Measurements from ENCODE around the gene CDC37. TPM values are rescaled to one million over a fixed set of nuclear protein-coding genes. Genes with fewer than 3 reads are reported as not detected.

Gene CDC37
- total RNA-seq, 1 donor from 2014 or later = 112 TPM

DNA sequence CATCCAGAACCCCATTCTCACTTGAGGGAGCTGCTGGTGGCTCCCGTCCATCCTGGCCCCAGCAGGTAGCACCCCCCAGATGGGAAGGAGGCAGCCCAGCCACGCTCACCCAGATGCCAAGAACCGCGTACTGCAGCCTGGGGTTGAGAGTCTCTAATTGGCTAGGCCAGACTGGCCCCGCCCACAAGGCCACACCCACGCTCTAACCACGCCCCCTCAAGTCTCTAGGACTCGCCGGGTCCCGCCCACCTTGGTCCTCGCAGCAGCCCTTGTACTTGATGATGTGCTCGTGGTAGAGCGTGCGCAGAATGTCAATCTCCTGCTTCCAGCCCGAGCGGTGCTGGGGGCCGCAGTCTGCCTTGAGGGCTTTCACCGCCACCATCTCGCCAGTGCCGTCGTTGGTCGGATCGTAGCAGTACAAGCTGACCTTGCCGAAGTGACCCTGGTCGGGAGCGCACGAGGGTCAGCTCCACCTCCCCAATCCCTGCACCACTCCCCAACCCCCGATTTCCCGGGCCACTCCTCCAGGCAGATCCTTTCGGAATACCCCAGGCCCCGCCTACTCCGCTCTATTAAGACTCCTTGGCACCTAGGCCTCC, 49.5 kb downstream of the CDC37 start:
- intact Hi-C loops (cut with DNase I) = no loop called here
- no peak for DNase-seq (ENCODE audit: extremely low spot score in 2 of 2)
- H3K4me1 ChIP-seq = no peaks in the 10 kb centered on the region
- H3K27me3 ChIP-seq = no peaks in the 10 kb centered on the region
- H3K9me3 ChIP-seq = no peaks in the 10 kb centered on the region
- no peak overlapping the region for H3K27ac ChIP-seq
- TF ChIP-seq, protein P1, sequence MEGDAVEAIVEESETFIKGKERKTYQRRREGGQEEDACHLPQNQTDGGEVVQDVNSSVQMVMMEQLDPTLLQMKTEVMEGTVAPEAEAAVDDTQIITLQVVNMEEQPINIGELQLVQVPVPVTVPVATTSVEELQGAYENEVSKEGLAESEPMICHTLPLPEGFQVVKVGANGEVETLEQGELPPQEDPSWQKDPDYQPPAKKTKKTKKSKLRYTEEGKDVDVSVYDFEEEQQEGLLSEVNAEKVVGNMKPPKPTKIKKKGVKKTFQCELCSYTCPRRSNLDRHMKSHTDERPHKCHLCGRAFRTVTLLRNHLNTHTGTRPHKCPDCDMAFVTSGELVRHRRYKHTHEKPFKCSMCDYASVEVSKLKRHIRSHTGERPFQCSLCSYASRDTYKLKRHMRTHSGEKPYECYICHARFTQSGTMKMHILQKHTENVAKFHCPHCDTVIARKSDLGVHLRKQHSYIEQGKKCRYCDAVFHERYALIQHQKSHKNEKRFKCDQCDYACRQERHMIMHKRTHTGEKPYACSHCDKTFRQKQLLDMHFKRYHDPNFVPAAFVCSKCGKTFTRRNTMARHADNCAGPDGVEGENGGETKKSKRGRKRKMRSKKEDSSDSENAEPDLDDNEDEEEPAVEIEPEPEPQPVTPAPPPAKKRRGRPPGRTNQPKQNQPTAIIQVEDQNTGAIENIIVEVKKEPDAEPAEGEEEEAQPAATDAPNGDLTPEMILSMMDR (IDR thresholded peaks at IDR 0.05) = no peak
- TF ChIP-seq POLR2AphosphoS5 (IDR thresholded peaks at IDR 0.05; ENCODE audit: insufficient read depth in 1 of 2, low read depth in 1 of 2) (no peak), POLR2A (IDR thresholded peaks at IDR 0.05) (no peak)
- H3K36me3 ChIP-seq = peaks cover 0 to 64% of the 10 kb centered on the region in 2 donors
- H3K4me3 ChIP-seq = no peak overlapping the region

DNA sequence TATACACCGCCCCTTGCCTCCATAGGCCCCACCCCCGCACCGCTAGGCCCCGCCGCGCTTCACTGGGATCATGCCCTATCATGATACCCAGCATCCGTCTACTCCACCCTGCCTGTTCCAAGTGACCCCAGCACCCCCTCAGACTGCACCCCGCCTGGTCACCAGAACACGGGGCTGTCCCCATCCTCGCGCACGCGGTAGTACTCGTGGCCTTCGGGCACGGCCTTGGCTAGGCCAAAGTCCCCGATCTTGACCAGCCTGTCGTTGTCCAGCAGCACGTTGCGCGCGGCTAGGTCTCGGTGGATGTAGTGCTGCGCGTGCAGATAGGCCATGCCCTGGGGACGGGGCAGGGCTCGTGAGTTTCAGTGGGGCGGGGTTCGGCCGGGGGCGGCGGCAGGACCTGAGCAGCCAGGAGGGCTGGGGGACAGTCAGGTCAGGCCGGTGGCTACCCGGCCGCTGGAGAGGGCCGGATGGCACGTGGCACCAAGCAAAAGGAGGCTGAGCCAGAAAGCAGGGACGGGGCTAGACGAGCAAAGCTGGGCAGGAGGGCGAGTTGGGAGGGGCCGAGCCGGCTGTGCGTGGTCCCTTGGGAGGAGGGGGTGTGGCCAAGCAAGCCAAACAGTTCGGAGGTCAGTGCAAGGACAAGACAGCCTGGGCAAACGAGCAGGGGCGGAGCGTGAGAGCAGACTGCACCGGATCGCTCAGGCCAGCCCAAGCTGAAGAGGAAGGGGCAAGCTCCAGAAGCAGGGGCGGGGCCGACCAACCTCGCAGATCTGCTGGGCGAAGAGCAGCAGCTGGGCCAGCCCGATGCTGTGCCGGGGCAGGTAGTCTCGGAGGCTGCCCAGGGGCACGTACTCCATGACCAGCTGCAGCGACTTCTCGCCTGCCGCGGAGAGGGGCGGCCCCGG, 50.3 kb downstream of the CDC37 start:
- H3K4me1 ChIP-seq = no peaks in the 10 kb centered on the region
- H3K9me3 ChIP-seq = no peaks in the 10 kb centered on the region
- DNase-seq (ENCODE audit: extremely low spot score in 2 of 2) = peak; percentile 75 to 96
- peaks cover 0 to 57% of the 10 kb centered on the region in 2 donors for H3K36me3 ChIP-seq
- TF ChIP-seq POLR2AphosphoS5 (IDR thresholded peaks at IDR 0.05; ENCODE audit: insufficient read depth in 1 of 2, low read depth in 1 of 2) = no peak
- peak overlapping the region; percentile 29 for H3K27ac ChIP-seq
- intact Hi-C loops (cut with DNase I) = no loop called here
- no peak overlapping the region for H3K4me3 ChIP-seq
- H3K27me3 ChIP-seq = no peaks in the 10 kb centered on the region

GRCh38 chr19:10346509-10346908, 56.8 kb downstream of the CDC37 start:
- no peak for DNase-seq (ENCODE audit: extremely low spot score in 2 of 2)
- Histone ChIP-seq H3K27ac (no peak overlapping the region), H3K27me3 (no peaks in the 10 kb centered on the region), H3K9me3 (no peaks in the 10 kb centered on the region), H3K36me3 (peaks cover 0 to 13% of the 10 kb centered on the region in 2 donors), H3K4me1 (no peaks in the 10 kb centered on the region), H3K4me3 (no peak overlapping the region)
- TF ChIP-seq, protein P1 (IDR thresholded peaks at IDR 0.05) = no peak
- TF ChIP-seq POLR2A (IDR thresholded peaks at IDR 0.05) (no peak), POLR2AphosphoS5 (IDR thresholded peaks at IDR 0.05; ENCODE audit: insufficient read depth in 1 of 2, low read depth in 1 of 2) (no peak)
- intact Hi-C loops (cut with DNase I) = no loop called here

DNA sequence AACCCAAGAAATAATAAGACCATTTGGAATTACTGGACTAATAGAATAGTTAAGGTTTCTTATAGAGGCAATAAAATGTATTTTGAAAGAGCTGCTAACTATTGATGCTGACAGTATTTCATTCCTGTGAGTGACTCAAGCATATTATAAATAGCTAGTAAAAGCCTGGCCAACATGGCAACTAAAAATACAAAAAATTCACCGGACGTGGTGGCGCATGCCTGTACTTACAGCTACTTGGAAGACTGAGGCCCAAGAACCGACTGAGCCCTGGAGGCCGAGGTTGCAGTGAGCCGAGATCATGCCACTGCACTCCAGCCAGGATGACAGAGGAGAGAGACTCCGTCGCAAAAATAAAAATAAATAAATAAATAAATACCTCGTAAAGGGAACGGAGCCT, 58.6 kb downstream of the CDC37 start:
- no peak for DNase-seq (ENCODE audit: extremely low spot score in 2 of 2)
- H3K4me3 ChIP-seq = no peak overlapping the region
- H3K27me3 ChIP-seq = no peaks in the 10 kb centered on the region
- no peak overlapping the region for H3K27ac ChIP-seq
- peaks cover 0 to 4% of the 10 kb centered on the region in 2 donors for H3K36me3 ChIP-seq
- no peaks in the 10 kb centered on the region for H3K9me3 ChIP-seq
- no peaks in the 10 kb centered on the region for H3K4me1 ChIP-seq
- intact Hi-C loops (cut with DNase I) = no loop called here
- TF ChIP-seq POLR2A (IDR thresholded peaks at IDR 0.05) (no peak), POLR2AphosphoS5 (IDR thresholded peaks at IDR 0.05; ENCODE audit: insufficient read depth in 1 of 2, low read depth in 1 of 2) (no peak)
- TF ChIP-seq, protein P1 (IDR thresholded peaks at IDR 0.05) = no peak

- no peak for DNase-seq (ENCODE audit: extremely low spot score in 2 of 2)
- no peaks in the 10 kb centered on the region for H3K27me3 ChIP-seq
- intact Hi-C loops (cut with DNase I) = no loop called here
These were observed 59.8 kb downstream of the CDC37 start for GRCh38 chr19:10343495-10343894.

More at GRCh38 chr19:10343495-10343894, 59.8 kb downstream of the CDC37 start:
- no peak overlapping the region for H3K4me3 ChIP-seq
- H3K36me3 ChIP-seq = no peaks in the 10 kb centered on the region
- no peak for TF ChIP-seq POLR2A (IDR thresholded peaks at IDR 0.05)
- no peak for TF ChIP-seq POLR2AphosphoS5 (IDR thresholded peaks at IDR 0.05; ENCODE audit: insufficient read depth in 1 of 2, low read depth in 1 of 2)
- TF ChIP-seq, protein P1 (IDR thresholded peaks at IDR 0.05) = no peak
- H3K4me1 ChIP-seq = no peaks in the 10 kb centered on the region
- no peaks in the 10 kb centered on the region for H3K9me3 ChIP-seq
- no peak overlapping the region for H3K27ac ChIP-seq

MicroRNA genes within 50 kb of the gene (microRNA counts, 767-probe panel; counts per million panel counts)
- 238 to 261 counts per million in 2 donors for microRNA hsa-miR-1181

Small RNA genes lying within 50 kb of the gene (microRNA-seq; reads per million reads assigned to microRNA genes)
- gene MIR1181 (ENCODE audit: borderline number of aligned reads, borderline replicate concordance) = not detected

Other genes with a start within 250 kb of the CDC37 start
- gene DNMT1, start 208.6 kb downstream of the CDC37 start, total RNA-seq = 36.8 TPM
- 28.2 TPM for gene S1PR2, start 172.2 kb downstream of the CDC37 start, total RNA-seq
- gene MRPL4, start 151.3 kb downstream of the CDC37 start, total RNA-seq = 55.0 TPM
- gene ICAM1, start 132.4 kb downstream of the CDC37 start, total RNA-seq = 22.3 TPM
- not detected for gene ICAM4, start 116.6 kb downstream of the CDC37 start, total RNA-seq
- gene ICAM5, start 113.6 kb downstream of the CDC37 start, total RNA-seq = 2.0 TPM
- gene ZGLP1, start 93.7 kb downstream of the CDC37 start, total RNA-seq = 5.2 TPM
- gene FDX2, start 87.5 kb downstream of the CDC37 start, total RNA-seq = 25.0 TPM
- gene RAVER1, start 70.0 kb downstream of the CDC37 start, total RNA-seq = 25.5 TPM
- gene ICAM3, start 63.9 kb downstream of the CDC37 start, total RNA-seq = 7.9 TPM
- gene TYK2, start 23.0 kb downstream of the CDC37 start, total RNA-seq = 115 TPM
- gene PDE4A, start 17.0 kb upstream of the CDC37 start, total RNA-seq = 16.7 TPM
- 53.5 TPM for gene KEAP1, start 99.8 kb upstream of the CDC37 start, total RNA-seq
- 36.6 TPM for gene S1PR5, start 113.9 kb upstream of the CDC37 start, total RNA-seq
- 18.2 TPM for gene ATG4D, start 140.4 kb upstream of the CDC37 start, total RNA-seq
- 21.6 TPM for gene KRI1, start 162.5 kb upstream of the CDC37 start, total RNA-seq
- gene CDKN2D, start 165.4 kb upstream of the CDC37 start, total RNA-seq = 22.8 TPM
- 29.0 TPM for gene AP1M2, start 183.8 kb upstream of the CDC37 start, total RNA-seq
- gene SLC44A2, start 222.0 kb upstream of the CDC37 start, total RNA-seq = 89.4 TPM